AG04449 (cell line): ENCODE data around the gene FAIM.

ENCODE experiments used
- CTCF ChIA-PET: fragments of 350-600 bp; formaldehyde crosslinking; extraction: SDS; loops from one replicate; lab custom pipeline; 2021; ENCODE audit warnings: antibody characterized with exemption; lab: Yijun Ruan, JAX
- POLR2A ChIA-PET: fragments of 400-600, 350-600 bp; formaldehyde crosslinking; extraction: SDS; loops from one replicate; lab custom pipeline; 2020; ENCODE audit warnings: antibody characterized with exemption, inconsistent platforms; lab: Yijun Ruan, JAX
- DNase-seq: peaks from one replicate; pipeline ENCODE4 v3.0.0-alpha.2; 2010; ENCODE audit warnings: low read depth, low spot score
- H3K4me3 ChIP-seq: 2 replicates; pipeline ENCODE4 v1.5.1; 2011; ENCODE audit warnings: low read depth, mild to moderate bottlenecking, control low read depth, low read length
- TF ChIP-seq, protein P1 (sequence below): IDR thresholded peaks from one replicate; pipeline ENCODE4 v1.5.1; 2011; ENCODE audit warnings: mild to moderate bottlenecking, moderate library complexity, low read length, control low read depth, inconsistent platforms; ENCODE audit not compliant: insufficient read depth; ENCODE audit errors: missing control alignments

The FAIM gene

DNA sequence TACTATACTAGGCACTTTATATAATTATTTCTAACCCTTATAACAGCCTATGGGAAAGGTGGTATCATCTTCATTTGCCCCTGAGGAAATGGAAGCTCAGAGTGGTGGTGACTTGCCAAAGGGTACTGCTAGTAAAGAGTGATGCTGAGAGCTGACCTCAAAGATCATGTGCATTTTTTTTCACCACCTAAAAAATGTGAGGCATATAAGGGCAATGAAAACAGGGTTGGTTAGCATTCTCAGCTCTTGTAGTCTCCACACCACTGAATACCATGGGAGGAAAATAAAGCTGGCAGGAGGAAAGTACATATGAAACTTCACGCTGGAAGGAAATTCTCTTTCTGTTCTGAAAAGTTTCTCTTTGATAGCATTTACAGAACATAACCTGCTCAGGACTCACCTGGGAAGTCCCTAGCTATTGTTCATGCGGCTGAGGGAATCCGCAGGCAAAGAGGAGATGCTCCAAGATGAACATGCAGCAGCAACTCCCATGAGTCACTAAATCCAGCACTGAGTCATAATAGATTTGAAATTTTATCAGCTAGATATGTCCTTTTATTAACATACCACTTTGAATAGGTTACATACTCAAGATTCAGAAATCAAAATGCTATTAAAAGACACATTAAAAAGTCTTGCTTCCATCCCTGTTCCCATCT, 17.3 kb downstream of the FAIM start:
- ChIA-PET POLR2A (no interaction called here), CTCF (interaction anchor here (0.7 to 2.5 kb wide), 6 partner anchors 35 to 310 kb away, joined by 3 to 24 read pairs (median 4); no protein-coding TSS in a partner anchor)
- no peak overlapping the region for H3K4me3 ChIP-seq
- TF ChIP-seq, protein P1, sequence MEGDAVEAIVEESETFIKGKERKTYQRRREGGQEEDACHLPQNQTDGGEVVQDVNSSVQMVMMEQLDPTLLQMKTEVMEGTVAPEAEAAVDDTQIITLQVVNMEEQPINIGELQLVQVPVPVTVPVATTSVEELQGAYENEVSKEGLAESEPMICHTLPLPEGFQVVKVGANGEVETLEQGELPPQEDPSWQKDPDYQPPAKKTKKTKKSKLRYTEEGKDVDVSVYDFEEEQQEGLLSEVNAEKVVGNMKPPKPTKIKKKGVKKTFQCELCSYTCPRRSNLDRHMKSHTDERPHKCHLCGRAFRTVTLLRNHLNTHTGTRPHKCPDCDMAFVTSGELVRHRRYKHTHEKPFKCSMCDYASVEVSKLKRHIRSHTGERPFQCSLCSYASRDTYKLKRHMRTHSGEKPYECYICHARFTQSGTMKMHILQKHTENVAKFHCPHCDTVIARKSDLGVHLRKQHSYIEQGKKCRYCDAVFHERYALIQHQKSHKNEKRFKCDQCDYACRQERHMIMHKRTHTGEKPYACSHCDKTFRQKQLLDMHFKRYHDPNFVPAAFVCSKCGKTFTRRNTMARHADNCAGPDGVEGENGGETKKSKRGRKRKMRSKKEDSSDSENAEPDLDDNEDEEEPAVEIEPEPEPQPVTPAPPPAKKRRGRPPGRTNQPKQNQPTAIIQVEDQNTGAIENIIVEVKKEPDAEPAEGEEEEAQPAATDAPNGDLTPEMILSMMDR: no peak
- no peak for DNase-seq

DNA sequence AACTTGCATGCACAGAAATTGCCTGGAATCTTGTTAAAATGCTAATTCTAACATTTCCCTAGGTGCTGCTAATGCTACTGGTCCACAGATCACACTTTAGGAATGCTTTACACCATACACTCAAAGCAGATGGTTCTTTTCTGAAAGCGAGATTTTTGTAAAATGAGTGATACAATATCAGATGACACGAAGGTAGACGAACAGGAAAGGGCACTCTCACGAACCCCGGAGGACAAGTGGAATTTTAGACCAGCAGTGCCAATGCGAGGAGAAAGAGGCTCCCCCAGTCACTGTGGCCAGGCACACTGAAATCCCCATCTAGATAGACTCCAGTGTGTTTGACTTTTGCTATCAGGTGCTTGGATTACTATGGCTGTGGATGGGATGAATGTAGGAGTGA, 21.0 kb downstream of the FAIM start:
- TF ChIP-seq, protein P1: no peak
- ChIA-PET CTCF (no interaction called here), POLR2A (no interaction called here)
- H3K4me3 ChIP-seq: no peak overlapping the region
- DNase-seq: no peak

DNA sequence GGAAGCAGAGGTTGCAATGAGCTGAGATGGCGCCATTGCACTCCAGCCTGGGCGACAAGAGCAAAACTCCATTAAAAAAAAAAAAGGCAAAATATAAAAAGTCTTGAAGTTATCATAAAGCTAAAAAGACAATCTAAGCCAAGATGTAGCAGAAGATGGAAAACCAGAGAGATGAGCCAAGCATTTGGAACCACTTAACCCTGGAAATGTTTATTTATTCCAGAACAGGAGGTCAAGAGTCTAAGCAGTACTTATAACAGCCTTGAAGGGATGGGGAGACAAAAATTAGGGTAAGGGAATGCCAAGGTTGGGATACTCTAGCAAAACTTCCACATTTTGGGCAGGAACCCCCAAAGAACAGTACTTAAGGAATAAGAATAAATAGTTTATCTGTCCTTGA, 30.1 kb downstream of the FAIM start:
- POLR2A ChIA-PET: no interaction called here
- CTCF ChIA-PET: no interaction called here

DNA sequence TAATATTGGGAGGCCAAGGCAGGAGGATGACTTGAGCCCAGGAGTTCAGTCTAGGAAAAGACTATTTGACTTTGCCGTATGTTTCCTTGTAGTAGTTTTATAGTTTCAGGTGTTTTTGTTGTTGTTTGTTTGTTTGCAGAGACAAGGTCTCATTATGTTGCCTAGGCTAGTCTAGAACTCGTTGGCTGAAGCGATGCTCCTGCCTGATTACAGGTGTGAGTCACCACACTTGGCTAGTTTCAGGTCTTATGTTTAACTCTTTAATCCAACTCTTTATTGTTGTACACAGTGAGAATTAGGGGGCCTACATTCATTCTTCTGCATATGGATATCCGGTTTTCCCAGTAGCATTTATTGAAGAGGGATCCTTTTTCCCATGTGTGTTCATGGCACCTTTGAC, 32.0 kb downstream of the FAIM start:
- POLR2A ChIA-PET: no interaction called here

More for the DNA sequence above, 30.1 kb downstream of the FAIM start:
- DNase-seq: no peak
- H3K4me3 ChIP-seq: no peak overlapping the region
- TF ChIP-seq, protein P1: no peak

DNA sequence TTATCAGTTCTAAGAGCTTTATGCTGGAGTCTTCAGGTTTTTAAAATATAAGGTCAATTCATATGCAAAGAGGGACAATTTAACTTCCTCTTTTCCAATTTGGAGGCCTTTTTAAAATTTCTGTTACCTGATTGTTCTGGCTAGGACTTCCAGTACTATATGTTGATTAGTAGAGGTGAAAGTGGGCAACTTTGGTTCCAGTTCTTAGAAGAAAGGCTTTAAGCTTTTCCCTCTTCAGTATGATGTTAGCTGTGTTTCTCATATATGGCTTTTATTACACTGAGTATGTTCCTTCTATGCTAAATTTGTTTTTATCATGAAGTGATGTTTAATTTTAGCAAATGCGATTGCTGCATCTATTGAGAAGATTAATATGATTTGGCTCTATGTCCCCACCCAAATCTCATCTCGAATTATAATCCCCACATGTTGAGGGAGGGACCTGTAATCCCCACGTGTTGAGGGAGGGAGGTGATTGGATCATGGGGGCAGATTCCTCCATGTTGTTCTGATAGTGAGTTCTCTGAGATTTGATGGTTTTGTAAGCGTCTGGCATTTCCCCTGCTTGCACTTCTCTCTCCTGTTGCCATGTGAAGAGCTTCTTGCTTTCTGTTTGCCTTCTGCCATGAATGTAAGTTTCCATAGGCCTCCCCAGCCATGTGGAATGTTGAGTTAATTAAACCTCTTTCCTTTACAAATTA, 33.8 kb downstream of the FAIM start:
- CTCF ChIA-PET: interaction anchor here (1.2 to 1.6 kb wide), 3 partner anchors 14 to 281 kb away, joined by 3 to 5 read pairs (median 4); no protein-coding TSS in a partner anchor
- POLR2A ChIA-PET: no interaction called here
- TF ChIP-seq, protein P1: no peak
- no peak overlapping the region for H3K4me3 ChIP-seq
- DNase-seq: no peak

More for the DNA sequence above, 32.0 kb downstream of the FAIM start:
- no peak overlapping the region for H3K4me3 ChIP-seq
- TF ChIP-seq, protein P1: no peak
- CTCF ChIA-PET: no interaction called here
- no peak for DNase-seq

DNA sequence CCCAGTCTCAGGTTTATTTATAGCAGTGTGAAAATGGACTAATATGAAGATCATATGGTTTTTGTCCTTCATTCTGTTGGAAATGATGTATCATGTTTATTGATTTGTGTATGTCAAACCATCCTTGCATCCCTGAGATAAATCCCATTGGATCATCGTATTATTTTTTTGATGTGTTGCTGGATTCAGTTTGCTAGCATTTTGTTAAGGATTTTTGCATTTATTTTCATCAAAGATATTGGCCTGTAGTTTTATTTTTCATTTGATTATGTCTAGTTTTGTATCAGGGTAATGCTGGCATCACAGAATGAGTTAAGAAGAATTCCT, 34.3 kb downstream of the FAIM start:
- TF ChIP-seq, protein P1: no peak
- DNase-seq: no peak
- H3K4me3 ChIP-seq: no peak overlapping the region
- CTCF ChIA-PET: interaction anchor here (1.2 kb wide), 1 partner anchor 14 kb away, joined by 3 read pairs; no protein-coding TSS in a partner anchor
- POLR2A ChIA-PET: no interaction called here
